ENCODE data around the gene SELENOP. TPM values are rescaled to one million over a fixed set of nuclear protein-coding genes. Genes with fewer than 3 reads are reported as not detected.
"Not testable (repeated sequence)": the region's sequence is repeated elsewhere in the genome, so short reads cannot be mapped to it uniquely, and the experiment has no call there.

Gene SELENOP
- total RNA-seq, 1 donor from 2014 or later, result 65.5 TPM

- H3K27ac Mint-ChIP-seq, result no peak overlapping the region
Observed at GRCh38 chr5:42825422-42826148, 13.9 kb upstream of the SELENOP start.

DNA sequence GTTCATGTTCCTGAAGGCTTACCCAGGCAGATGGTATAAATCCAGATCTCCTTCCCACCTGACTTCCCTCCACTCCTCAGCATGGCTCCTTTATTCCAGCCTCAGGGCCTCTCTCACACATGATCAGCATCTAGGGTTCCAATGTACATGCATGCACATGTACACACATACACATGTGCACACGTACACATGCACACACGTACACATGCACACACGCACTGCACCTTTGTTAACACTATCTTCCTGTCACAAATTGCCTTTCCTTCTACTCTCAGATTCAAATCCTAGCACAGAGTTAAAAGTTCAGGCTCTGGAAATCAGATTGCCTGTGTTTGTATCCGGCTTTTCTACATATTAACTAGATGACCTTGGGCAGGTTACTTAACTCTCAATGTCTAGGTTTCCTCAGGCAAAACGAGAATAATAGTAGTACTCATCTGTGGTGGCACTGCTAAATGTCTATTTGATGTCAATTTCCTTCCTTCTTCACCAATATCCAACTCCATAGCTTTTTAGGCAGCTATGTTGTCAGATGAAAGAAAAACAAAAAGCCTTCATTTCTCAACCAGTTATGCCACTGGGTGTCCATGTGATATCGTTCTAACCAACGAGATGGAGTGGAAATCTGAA is 12.8 kb upstream of the SELENOP start:
- DNase-seq (ENCODE audit: extremely low spot score, unreplicated experiment), result no peak
- H3K4me3 Mint-ChIP-seq, result no peak overlapping the region
- TF ChIP-seq CTCF (conservative IDR thresholded peaks at IDR 0.05), result no peak
- no peaks in the 10 kb centered on the region for H3K4me1 Mint-ChIP-seq (ENCODE audit: unreplicated experiment)
- no peaks in the 10 kb centered on the region for H3K9me3 Mint-ChIP-seq
- H3K27ac Mint-ChIP-seq, result no peak overlapping the region
- no peaks in the 10 kb centered on the region for H3K36me3 Mint-ChIP-seq
- H3K27me3 Mint-ChIP-seq, result peaks cover 3% of the 10 kb centered on the region

More at GRCh38 chr5:42825422-42826148, 13.9 kb upstream of the SELENOP start:
- no peak for DNase-seq (ENCODE audit: extremely low spot score, unreplicated experiment)
- Mint-ChIP-seq H3K36me3 (no peaks in the 10 kb centered on the region), H3K9me3 (no peaks in the 10 kb centered on the region), H3K4me1 (ENCODE audit: unreplicated experiment) (no peaks in the 10 kb centered on the region), H3K27me3 (peaks cover 3% of the 10 kb centered on the region), H3K4me3 (no peak overlapping the region)
- no peak for TF ChIP-seq CTCF (conservative IDR thresholded peaks at IDR 0.05)

- Mint-ChIP-seq H3K4me3 (no peak overlapping the region), H3K27ac (no peak overlapping the region), H3K9me3 (no peaks in the 10 kb centered on the region), H3K4me1 (ENCODE audit: unreplicated experiment) (no peaks in the 10 kb centered on the region), H3K36me3 (no peaks in the 10 kb centered on the region), H3K27me3 (peaks cover 3% of the 10 kb centered on the region)
- no peak for DNase-seq (ENCODE audit: extremely low spot score, unreplicated experiment)
- no peak for TF ChIP-seq CTCF (conservative IDR thresholded peaks at IDR 0.05)
Observed at GRCh38 chr5:42822548-42822947, 10.9 kb upstream of the SELENOP start.

- Mint-ChIP-seq H3K36me3 (no peaks in the 10 kb centered on the region), H3K4me1 (ENCODE audit: unreplicated experiment) (no peaks in the 10 kb centered on the region), H3K27me3 (no peaks in the 10 kb centered on the region), H3K27ac (no peak overlapping the region), H3K9me3 (no peaks in the 10 kb centered on the region), H3K4me3 (no peak overlapping the region)
- TF ChIP-seq CTCF (conservative IDR thresholded peaks at IDR 0.05), result no peak
- DNase-seq (ENCODE audit: extremely low spot score, unreplicated experiment), result no peak
Observed at GRCh38 chr5:42819745-42820144, 8.1 kb upstream of the SELENOP start.

DNA sequence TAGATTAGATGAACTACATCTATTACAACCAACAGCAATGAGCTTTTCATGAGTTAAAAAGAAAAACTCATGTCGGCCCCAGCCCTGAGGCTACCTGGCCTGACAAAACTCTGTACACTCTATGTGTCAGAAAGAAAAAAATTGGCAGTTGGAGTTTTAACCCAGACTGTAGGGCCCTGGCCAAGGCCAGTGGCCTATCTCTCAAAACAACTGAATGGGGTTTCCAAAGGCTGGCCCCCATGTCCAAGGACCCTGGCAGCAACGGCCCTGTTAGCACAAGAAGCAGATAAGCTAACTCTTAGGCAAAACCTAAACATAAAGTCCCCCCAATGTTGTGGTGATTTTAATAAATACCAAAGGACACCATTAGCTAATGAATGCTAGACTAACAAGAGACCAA is 4.9 kb upstream of the SELENOP start:
- not testable (repeated sequence) for H3K27me3 Mint-ChIP-seq; H3K36me3 Mint-ChIP-seq; H3K4me3 Mint-ChIP-seq; H3K9me3 Mint-ChIP-seq; H3K27ac Mint-ChIP-seq; DNase-seq (ENCODE audit: extremely low spot score, unreplicated experiment)
- H3K4me1 Mint-ChIP-seq (ENCODE audit: unreplicated experiment), result peaks cover 14% of the 10 kb centered on the region

DNA sequence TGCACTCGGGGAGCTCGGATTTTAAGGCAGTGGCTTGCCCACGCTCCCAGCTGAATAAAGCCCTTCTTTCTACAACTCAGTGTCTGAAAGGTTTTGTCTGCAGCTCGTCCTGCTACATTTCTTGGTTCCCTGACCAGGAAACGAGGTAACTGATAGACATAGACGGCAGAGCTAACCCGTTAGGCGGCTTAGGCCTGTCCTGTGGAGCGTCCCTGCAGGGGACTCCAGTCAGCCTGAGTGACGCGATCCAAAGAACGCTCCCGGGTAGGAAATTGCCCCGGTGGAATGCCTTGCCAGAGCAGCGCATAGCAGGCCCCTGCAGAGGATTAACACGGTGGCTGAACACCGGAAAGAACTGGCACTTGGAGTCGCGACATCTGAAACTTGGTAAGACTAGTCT is 1.8 kb upstream of the SELENOP start:
- no peak for TF ChIP-seq CTCF (conservative IDR thresholded peaks at IDR 0.05)
- Mint-ChIP-seq H3K9me3 (no peaks in the 10 kb centered on the region), H3K4me3 (peak overlapping the region; percentile 14), H3K27me3 (no peaks in the 10 kb centered on the region), H3K4me1 (ENCODE audit: unreplicated experiment) (peaks cover 24% of the 10 kb centered on the region), H3K27ac (peak overlapping the region; percentile 83), H3K36me3 (no peaks in the 10 kb centered on the region)
- DNase-seq (ENCODE audit: extremely low spot score, unreplicated experiment), result no peak

Measured in type B pancreatic cell (in vitro differentiated cells).